HG02610 (cell line): ENCODE data around the gene RILP.

Experiments
- ATAC-seq: cut with Tn5 transposase; IDR thresholded peaks from one replicate; pipeline ENCODE4 v1.9.1; 2021; ENCODE audit warnings: mild to moderate bottlenecking, moderate library complexity; ENCODE audit not compliant: unreplicated experiment

The RILP gene

DNA sequence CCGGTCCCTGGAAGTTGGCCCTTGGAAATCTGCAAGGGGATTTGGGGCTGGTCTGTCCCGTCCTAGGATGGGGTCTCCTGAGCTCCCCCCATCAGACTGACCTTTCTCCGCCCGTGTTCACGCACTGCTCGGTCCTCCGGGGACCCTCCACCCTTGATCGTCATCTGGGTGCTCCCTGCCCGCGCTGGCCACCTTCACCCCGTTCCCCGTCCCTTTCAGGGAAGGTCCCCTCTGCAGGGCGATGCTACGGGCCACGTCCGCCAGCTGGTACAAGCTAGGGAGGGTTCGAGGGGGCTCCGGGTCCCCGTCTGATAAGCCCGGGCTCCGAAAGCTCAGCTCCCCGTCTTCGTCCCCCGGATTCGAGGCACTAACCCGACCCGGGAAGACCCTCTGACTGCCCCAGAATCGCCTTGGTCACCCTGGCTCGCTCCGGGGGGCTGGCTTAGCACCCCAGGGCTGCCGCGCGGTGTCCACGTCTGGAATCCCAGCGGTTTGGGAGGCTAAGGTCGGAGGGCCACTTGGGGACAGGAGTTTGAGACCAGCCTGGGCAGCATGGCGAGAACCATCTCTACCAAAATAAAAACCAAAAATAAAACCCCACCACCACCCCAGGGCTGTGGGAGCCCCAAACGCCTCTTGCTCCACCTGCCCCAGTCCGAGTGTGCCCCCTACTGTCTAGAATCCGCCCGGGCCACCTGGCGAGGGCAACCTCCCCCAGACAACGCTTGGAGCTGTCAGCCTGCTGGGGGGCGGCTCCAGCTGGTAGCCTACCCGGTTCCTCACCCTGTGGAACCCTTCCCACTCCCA, 20.0 kb downstream of the RILP start:
- ATAC-seq = no peak

DNA sequence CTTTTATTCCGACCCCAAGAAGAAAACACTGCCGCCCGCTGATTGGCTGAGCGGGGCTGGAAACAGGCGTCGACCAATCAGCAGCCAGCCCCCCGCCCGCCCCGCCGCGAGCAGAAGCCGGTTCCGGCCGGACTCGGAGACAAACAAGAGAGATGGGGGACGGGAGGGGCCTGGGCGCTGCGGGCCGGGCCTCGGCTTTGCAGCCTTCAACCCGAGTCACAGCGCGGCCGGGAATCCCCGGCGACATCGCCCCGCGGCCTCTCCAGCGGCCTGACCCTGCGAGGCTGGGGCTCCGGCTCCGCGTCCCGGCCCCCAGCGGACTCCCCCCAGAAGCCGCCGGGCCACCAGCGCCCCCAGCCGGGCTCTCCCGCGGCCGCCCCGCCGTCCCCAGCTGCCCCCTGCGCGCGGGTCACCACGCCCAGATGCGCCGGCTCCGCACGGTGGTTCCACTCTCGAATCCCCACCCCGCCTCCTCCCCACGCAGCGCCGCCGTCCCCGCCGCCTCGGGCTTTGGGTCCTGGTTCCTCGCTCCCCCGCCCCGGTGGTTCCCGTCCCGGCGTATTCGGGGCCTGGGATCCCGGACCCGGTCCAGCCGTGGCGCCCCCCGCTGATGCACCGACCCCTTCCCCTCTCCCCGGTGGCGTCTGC, 20.7 kb downstream of the RILP start:
- ATAC-seq = peak; percentile 62

GRCh38 chr17:1627982-1628855, 21.4 kb downstream of the RILP start, which contains the start of gene SLC43A2:
TSS of gene SLC43A2 (minus strand) at chr17:1628834. CDS start at chr17:1627874, 960 bp downstream.
- peak; percentile 62 for ATAC-seq

GRCh38 chr17:1627182-1627981, 22.3 kb downstream of the RILP start:
- ATAC-seq = no peak

- no peak for ATAC-seq
Observed at GRCh38 chr17:1626333-1626732, 23.3 kb downstream of the RILP start.

GRCh38 chr17:1625581-1625980, 24.1 kb downstream of the RILP start:
- no peak for ATAC-seq

- no peak for ATAC-seq
Observed at GRCh38 chr17:1625053-1625452, 24.6 kb downstream of the RILP start.

DNA sequence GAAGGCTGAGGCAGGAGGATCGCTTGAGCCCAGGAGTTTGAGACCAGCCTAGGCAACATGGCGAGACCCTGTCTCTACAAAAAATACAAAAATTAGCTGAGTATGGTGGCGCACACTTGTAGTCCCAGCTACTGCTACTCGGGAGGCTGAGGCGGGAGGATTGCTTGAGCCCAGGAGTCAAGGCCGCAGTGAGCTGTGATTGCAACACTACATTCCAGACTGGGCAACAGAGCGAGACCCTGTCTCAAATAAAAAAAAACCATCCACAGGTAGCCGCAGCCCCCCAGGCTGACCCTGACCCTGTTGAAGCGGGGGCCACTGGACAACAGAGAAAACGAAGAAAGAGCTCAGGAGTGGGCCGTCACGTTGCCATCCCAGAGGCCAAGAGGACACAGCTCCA, 25.0 kb downstream of the RILP start:
- no peak for ATAC-seq

DNA sequence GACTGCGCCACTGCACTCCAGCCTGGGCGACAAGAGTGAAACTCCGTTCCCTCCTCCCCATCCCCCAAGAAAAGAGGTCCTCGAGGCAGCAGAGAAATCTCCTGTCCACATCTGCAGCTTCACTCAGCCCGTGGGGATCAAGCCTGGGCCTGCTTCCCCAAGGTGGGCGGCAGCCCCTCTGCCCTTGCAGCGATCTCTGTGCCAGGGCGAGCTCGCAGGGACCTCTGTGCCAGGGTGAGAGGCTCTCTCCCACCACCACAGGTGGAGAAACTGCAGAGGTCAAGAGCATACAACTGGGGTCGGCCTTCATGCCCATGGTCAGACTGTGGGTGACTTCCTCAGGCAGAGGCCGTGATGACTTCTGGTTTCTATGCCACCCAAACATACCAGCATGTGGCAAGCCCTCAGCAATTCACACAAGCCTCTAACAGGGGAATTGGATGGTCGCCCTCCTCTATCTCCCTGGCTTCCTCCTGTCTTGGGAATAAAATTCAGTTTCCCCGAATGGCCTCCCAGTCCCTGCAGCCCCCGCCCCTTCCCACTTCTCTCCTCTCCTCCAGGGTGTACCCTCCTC, 26.5 kb downstream of the RILP start:
- no peak for ATAC-seq

- ATAC-seq = no peak
Observed at GRCh38 chr17:1621273-1621954, 28.3 kb downstream of the RILP start.

DNA sequence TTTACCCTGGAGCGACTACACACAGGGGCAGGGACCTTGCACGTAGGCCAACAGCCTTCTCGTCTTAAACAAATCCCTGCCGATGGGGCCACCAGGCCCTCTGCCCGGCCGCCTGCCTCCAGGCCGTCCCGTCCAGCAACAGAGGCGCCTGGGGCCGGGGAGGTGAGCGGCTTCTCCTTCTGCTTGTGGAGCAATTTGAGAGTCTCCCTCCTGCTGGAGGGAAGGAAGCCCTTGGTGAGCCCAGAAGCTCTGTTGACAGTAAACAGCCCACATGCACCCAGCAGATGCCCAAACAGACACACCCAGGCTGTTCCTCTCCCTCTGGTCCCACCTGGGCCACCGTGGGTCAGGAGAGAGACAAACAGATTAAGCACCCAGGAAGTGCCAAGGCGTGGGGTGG, 29.2 kb downstream of the RILP start:
- ATAC-seq = no peak

- no peak for ATAC-seq
Observed at GRCh38 chr17:1617620-1618174, 32.0 kb downstream of the RILP start.

- no peak for ATAC-seq
Observed at GRCh38 chr17:1616101-1616500, 33.6 kb downstream of the RILP start.

GRCh38 chr17:1612400-1612799, 37.3 kb downstream of the RILP start:
- ATAC-seq = no peak

DNA sequence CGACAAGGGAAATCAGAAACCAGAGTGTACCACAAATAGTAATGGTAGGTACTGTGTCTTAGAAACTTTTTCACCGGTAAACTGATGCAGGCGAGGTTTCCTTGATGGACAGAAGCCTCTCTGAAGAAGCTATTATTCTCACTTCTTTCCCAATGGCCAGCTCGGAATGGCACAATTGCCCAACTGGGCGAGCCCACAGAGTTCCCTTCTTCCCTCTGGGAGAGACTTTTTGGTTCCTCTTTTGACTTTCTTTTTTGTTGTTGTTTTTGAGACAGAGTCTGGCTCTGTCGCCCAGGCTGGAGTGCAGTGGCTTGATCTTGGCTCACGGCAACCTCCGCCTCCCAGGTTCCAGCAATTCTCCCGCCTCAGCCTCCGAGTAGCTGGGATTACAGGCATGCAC, 38.0 kb downstream of the RILP start:
- no peak for ATAC-seq

- no peak for ATAC-seq
Observed at GRCh38 chr17:1608676-1609075, 41.0 kb downstream of the RILP start.

DNA sequence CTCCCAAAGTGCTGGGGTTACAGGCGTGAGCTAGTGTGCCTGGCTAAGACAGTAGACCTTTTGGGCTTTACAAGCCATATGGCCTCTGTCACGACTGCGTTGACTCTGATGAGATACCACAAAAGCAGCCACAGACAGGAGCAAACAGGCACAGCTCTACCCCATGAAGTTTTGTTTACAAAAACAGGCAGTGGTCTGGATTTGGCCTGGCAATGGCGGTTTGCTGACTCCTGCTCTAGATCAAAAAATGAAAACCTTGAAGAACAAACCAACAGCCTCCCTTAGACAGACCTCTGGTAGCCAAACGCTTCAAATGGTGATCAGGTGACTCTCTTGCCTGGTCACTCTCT, 41.7 kb downstream of the RILP start:
- no peak for ATAC-seq

GRCh38 chr17:1606352-1606985, 43.2 kb downstream of the RILP start:
- no peak for ATAC-seq
